CD4-positive, alpha-beta T cell (primary cell): ENCODE measurements around the gene TMEM273. TPM values are rescaled to one million over a fixed set of nuclear protein-coding genes. Genes with fewer than 3 reads are reported as not detected.

Source experiments
- ATAC-seq: fragments of 200-7000 bp; cut with Tn5 transposase; one replicate; pipeline ENCODE4 v1.10.0; 2022; ENCODE audit warnings: mild to moderate bottlenecking; ENCODE audit not compliant: poor library complexity
- CTCF ChIA-PET: fragments of 350-600 bp; sonication (Branson Sonifier 250); formaldehyde crosslinking; loops from one replicate; lab custom pipeline; 2021; ENCODE audit warnings: antibody characterized with exemption, inconsistent platforms; lab: Charles Lee
- POLR2A ChIA-PET: fragments of 350-600 bp; sonication (Branson Sonifier 250); formaldehyde crosslinking; loops from one replicate; lab custom pipeline; 2021; ENCODE audit warnings: antibody characterized with exemption, inconsistent platforms; lab: Charles Lee
- DNase-seq, 14 experiments: peaks; one replicate each; pipeline ENCODE4 v3.0.0-alpha.2; 2013 to 2020; ENCODE audit warnings: mixed read lengths in 2 of 14
- H3K27ac ChIP-seq, 2 donors: one replicate each; pipeline versions ENCODE4 v1.5.1 to v1.7.0; 2013; ENCODE audit warnings: low read length in 2 of 2, low read depth in 1 of 2, mild to moderate bottlenecking in 1 of 2
- H3K27me3 ChIP-seq, 2 experiments: 1 replicate in 1 of 2; 2 replicates in 1 of 2; pipeline versions ENCODE4 v1.6.1 to v1.7.0; 2013; ENCODE audit warnings: low read length in 2 of 2, control low read depth in 1 of 2, mild to moderate bottlenecking in 1 of 2, moderate library complexity in 1 of 2; ENCODE audit not compliant: insufficient read depth in 2 of 2, control insufficient read depth in 1 of 2
- H3K36me3 ChIP-seq: one replicate; pipeline ENCODE4 v1.6.1; 2013; ENCODE audit warnings: low read length, control low read depth; ENCODE audit not compliant: insufficient read depth
- H3K4me1 ChIP-seq: one replicate; pipeline ENCODE4 v1.6.1; 2013; ENCODE audit warnings: low read length, control low read depth; ENCODE audit not compliant: insufficient read depth
- H3K4me3 ChIP-seq: one replicate; pipeline ENCODE4 v1.5.1; 2013; ENCODE audit warnings: mild to moderate bottlenecking, low read length, moderate library complexity
- H3K9me3 ChIP-seq, 2 experiments: 1 replicate in 1 of 2; 2 replicates in 1 of 2; pipeline versions ENCODE4 v1.6.1 to v1.7.0; 2013; ENCODE audit warnings: low read length in 2 of 2, mild to moderate bottlenecking in 2 of 2, control low read depth in 1 of 2, moderate library complexity in 1 of 2; ENCODE audit not compliant: control insufficient read depth in 1 of 2, insufficient read depth in 1 of 2
- H3K27ac Mint-ChIP-seq: one replicate; pipeline ENCODE4 v1.8.0; 2020; ENCODE audit warnings: mixed read lengths
- H3K27me3 Mint-ChIP-seq: one replicate; pipeline ENCODE4 v1.8.0; 2021; ENCODE audit warnings: mixed read lengths
- H3K36me3 Mint-ChIP-seq: one replicate; pipeline ENCODE4 v1.8.0; 2021; ENCODE audit warnings: low read depth, mixed read lengths
- H3K4me1 Mint-ChIP-seq: one replicate; pipeline ENCODE4 v1.8.0; 2021; ENCODE audit warnings: low read depth, mixed read lengths
- H3K4me3 Mint-ChIP-seq: one replicate; pipeline ENCODE4 v1.8.0; 2020; ENCODE audit warnings: mild to moderate bottlenecking, mixed read lengths
- H3K9me3 Mint-ChIP-seq: one replicate; pipeline ENCODE4 v1.8.0; 2020; ENCODE audit warnings: mixed read lengths
- CTCF ChIP-seq: fragments of 200-600 bp; IDR thresholded peaks from one replicate; pipeline ENCODE4 v1.8.0; 2022; ENCODE audit warnings: antibody characterized with exemption, mild to moderate bottlenecking
- intact Hi-C, 2 experiments: fragments of 100-400 bp; cut with DNase I in 1 of 2; cut with micrococcal nuclease in 1 of 2; formaldehyde crosslinking; loops; one replicate each; pipeline versions ENCODE4 v1.15.1 to v1.9.0; 2023 to 2025; cut with DNase I, micrococcal nuclease
- total RNA-seq, 174 experiments: library from RNA in 2 of 174; stranded (reverse) in 2 of 174; gene quantifications; one replicate each; pipeline ENCODE4 v1.2.3 and lab custom pipeline; 2021 to 2026

TMEM273 gene
- total RNA-seq, 2 experiments from 2014 or later = 1.8 to 2.2 TPM

- H3K4me1 Mint-ChIP-seq = no peaks in the 10 kb centered on the region
Measured at GRCh38 chr10:49151481-49151880, 36.7 kb downstream of the TMEM273 start.

GRCh38 chr10:49151025-49151445 is 37.2 kb downstream of the TMEM273 start:
- DNase-seq (no peak), ATAC-seq (no peak)
- H3K36me3 Mint-ChIP-seq = no peaks in the 10 kb centered on the region
- peaks cover 0 to 8% of the 10 kb centered on the region in 2 experiments for H3K9me3 ChIP-seq
- H3K4me3 ChIP-seq = no peak overlapping the region
- H3K9me3 Mint-ChIP-seq = peaks cover 7% of the 10 kb centered on the region
- no peaks in the 10 kb centered on the region for H3K4me1 ChIP-seq
- no peaks in the 10 kb centered on the region for H3K27me3 ChIP-seq
- ChIA-PET POLR2A (no interaction called here), CTCF (no interaction called here)
- H3K27ac ChIP-seq = no peak overlapping the region
- H3K4me3 Mint-ChIP-seq = no peak overlapping the region
- no peaks in the 10 kb centered on the region for H3K4me1 Mint-ChIP-seq
- H3K27me3 Mint-ChIP-seq = peaks cover 5% of the 10 kb centered on the region
- H3K36me3 ChIP-seq = no peaks in the 10 kb centered on the region
- intact Hi-C loops = no loop called here
- TF ChIP-seq CTCF = no peak
- no peak overlapping the region for H3K27ac Mint-ChIP-seq

More at GRCh38 chr10:49151481-49151880, 36.7 kb downstream of the TMEM273 start:
- Histone ChIP-seq H3K27me3 (no peaks in the 10 kb centered on the region), H3K4me1 (no peaks in the 10 kb centered on the region), H3K9me3 (peaks cover 0 to 8% of the 10 kb centered on the region in 2 experiments), H3K36me3 (no peaks in the 10 kb centered on the region), H3K27ac (no peak overlapping the region), H3K4me3 (no peak overlapping the region)
- peaks cover 7% of the 10 kb centered on the region for H3K9me3 Mint-ChIP-seq
- ATAC-seq (no peak), DNase-seq (no peak)
- POLR2A ChIA-PET = no interaction called here
- no peak for TF ChIP-seq CTCF
- H3K27ac Mint-ChIP-seq = no peak overlapping the region
- intact Hi-C loops = no loop called here
- H3K4me3 Mint-ChIP-seq = no peak overlapping the region
- no peaks in the 10 kb centered on the region for H3K36me3 Mint-ChIP-seq
- CTCF ChIA-PET = no interaction called here
- peaks cover 5% of the 10 kb centered on the region for H3K27me3 Mint-ChIP-seq

GRCh38 chr10:49150426-49150825 is 37.8 kb downstream of the TMEM273 start:
- peaks cover 0 to 8% of the 10 kb centered on the region in 2 experiments for H3K9me3 ChIP-seq
- Mint-ChIP-seq H3K9me3 (peaks cover 7% of the 10 kb centered on the region), H3K27me3 (peaks cover 5% of the 10 kb centered on the region), H3K4me3 (no peak overlapping the region), H3K27ac (no peak overlapping the region), H3K4me1 (no peaks in the 10 kb centered on the region), H3K36me3 (no peaks in the 10 kb centered on the region)
- no peak overlapping the region for H3K27ac ChIP-seq
- H3K4me3 ChIP-seq = no peak overlapping the region
- no peak for ATAC-seq
- no peak for DNase-seq
- TF ChIP-seq CTCF = no peak
- H3K4me1 ChIP-seq = no peaks in the 10 kb centered on the region
- CTCF ChIA-PET = no interaction called here
- intact Hi-C loops = no loop called here
- POLR2A ChIA-PET = no interaction called here
- no peaks in the 10 kb centered on the region for H3K36me3 ChIP-seq
- H3K27me3 ChIP-seq = no peaks in the 10 kb centered on the region
